Upper lobe of left lung (tissue), 6 donors: ENCODE results near the gene DFFB. TPM values are rescaled to one million over a fixed set of nuclear protein-coding genes. Genes with fewer than 3 reads are reported as not detected.
A peak's percentile ranks its signal among the peaks of the same experiment; 100 is the strongest.

Source experiments
- ATAC-seq, 2 donors: fragments of 200-7000 bp; cut with Tn5 transposase; one replicate each; pipeline ENCODE4 v1.9.1; 2022; ENCODE audit warnings: mild to moderate bottlenecking in 2 of 2, moderate library complexity in 2 of 2; ENCODE audit not compliant: low FRiP score in 2 of 2
- DNase-seq, 2 donors: peaks; one replicate each; pipeline ENCODE4 v3.0.0-alpha.2; 2019 to 2020
- H3K27ac ChIP-seq, 4 donors: fragments of 200-600 bp; sonication (generic); one replicate each; pipeline ENCODE4 v1.5.1; 2016 to 2019
- H3K27me3 ChIP-seq, 4 donors: fragments of 200-600 bp; sonication (generic); one replicate each; pipeline ENCODE4 v1.5.1; 2017 to 2019
- H3K36me3 ChIP-seq, 4 donors: fragments of 200-600 bp; sonication (generic); one replicate each; pipeline ENCODE4 v1.5.1; 2016 to 2019
- H3K4me1 ChIP-seq, 4 donors: fragments of 200-600 bp; sonication (generic); one replicate each; pipeline ENCODE4 v1.5.1; 2018 to 2019
- H3K4me3 ChIP-seq, 4 donors: fragments of 200-600 bp; sonication (generic); one replicate each; pipeline ENCODE4 v1.5.1; 2017 to 2019; ENCODE audit warnings: mild to moderate bottlenecking in 2 of 4, moderate library complexity in 1 of 4
- H3K9me3 ChIP-seq, 4 donors: fragments of 200-600 bp; sonication (generic); one replicate each; pipeline ENCODE4 v1.5.1; 2018 to 2019
- CTCF ChIP-seq, 6 experiments: fragments of 450-650 bp in 4 of 6; fragments of 200-600 bp in 2 of 6; sonication (generic) in 2 of 6; IDR thresholded peaks; one replicate each; pipeline ENCODE4 v1.5.1; 2016 to 2019; ENCODE audit warnings: antibody characterized with exemption in 6 of 6
- EP300 ChIP-seq, 4 donors: sonication (generic); formaldehyde crosslinking; IDR thresholded peaks; one replicate each; pipeline ENCODE4 v1.5.1; 2017; ENCODE audit warnings: antibody characterized with exemption in 4 of 4, control low read depth in 2 of 4
- POLR2A ChIP-seq, 4 donors: fragments of 450-650 bp; IDR thresholded peaks; one replicate each; pipeline ENCODE4 v1.5.1; 2016 to 2017; ENCODE audit warnings: antibody characterized with exemption in 4 of 4, mild to moderate bottlenecking in 2 of 4
- POLR2AphosphoS5 ChIP-seq, 2 donors: sonication (generic); formaldehyde crosslinking; IDR thresholded peaks; one replicate each; pipeline ENCODE4 v1.5.1; 2017; ENCODE audit warnings: antibody characterized with exemption in 2 of 2
- WGBS, 2 donors: methylation state at CpG; one replicate each; pipeline ENCODE4 v1.1.5; 2017 to 2018; 5-methylcytosine and 5-hydroxymethylcytosine counted together
- total RNA-seq, 6 donors: library from RNA; depleted of rRNA in 4 of 6; stranded (reverse); fragments of >200 nt in 4 of 6; gene quantifications; one replicate each; pipeline versions ENCODE4 v1.1.0 to v1.2.1, GENCODE V29; 2016 to 2021
- donor health status: DM: no; HTN: no; CAD: no; lungs with moderate emphysema.
- donor health status: DM: no; HTN: yes; CAD: no; lungs with severe emphysema.

DFFB gene
- total RNA-seq, 6 donors from 2014 or later = 7.1 to 16.8 (median 9.4) TPM

GRCh38 chr1:3871451-3871805, 14.2 kb downstream of the DFFB start:
- TF ChIP-seq CTCF (IDR thresholded peaks at IDR 0.05) (no peak), POLR2A (IDR thresholded peaks at IDR 0.05) (no peak), EP300 (IDR thresholded peaks at IDR 0.05) (no peak), POLR2AphosphoS5 (IDR thresholded peaks at IDR 0.05) (no peak)
- no peaks in the 10 kb centered on the region for H3K4me1 ChIP-seq
- H3K36me3 ChIP-seq = peaks cover 17 to 89% (median 55%) of the 10 kb centered on the region in 4 donors
- H3K27ac ChIP-seq = no peak overlapping the region
- no peak overlapping the region for H3K4me3 ChIP-seq
- 91 to 97% methylated on average over 5 to 7 of the region's 7 CpGs for WGBS, 2 donors
- ATAC-seq = no peak
- DNase-seq = no peak
- no peaks in the 10 kb centered on the region for H3K27me3 ChIP-seq
- H3K9me3 ChIP-seq = no peaks in the 10 kb centered on the region

GRCh38 chr1:3872546-3872945, 15.3 kb downstream of the DFFB start:
- no peak for DNase-seq
- no peaks in the 10 kb centered on the region for H3K9me3 ChIP-seq
- 91 to 92% methylated on average over 4 to 8 of the region's 8 CpGs for WGBS, 2 donors
- H3K4me1 ChIP-seq = no peaks in the 10 kb centered on the region
- ATAC-seq = peak in 1 of 2 donors; percentile 10
- H3K4me3 ChIP-seq = no peak overlapping the region
- TF ChIP-seq POLR2AphosphoS5 (IDR thresholded peaks at IDR 0.05) = no peak
- TF ChIP-seq EP300 (IDR thresholded peaks at IDR 0.05) = no peak
- TF ChIP-seq POLR2A (IDR thresholded peaks at IDR 0.05) = no peak
- TF ChIP-seq CTCF (IDR thresholded peaks at IDR 0.05) = no peak
- H3K27me3 ChIP-seq = no peaks in the 10 kb centered on the region
- no peak overlapping the region for H3K27ac ChIP-seq
- peaks cover 17 to 87% (median 53%) of the 10 kb centered on the region in 4 donors for H3K36me3 ChIP-seq

GRCh38 chr1:3874736-3875135, 17.5 kb downstream of the DFFB start:
- TF ChIP-seq POLR2AphosphoS5 (IDR thresholded peaks at IDR 0.05) = no peak
- TF ChIP-seq EP300 (IDR thresholded peaks at IDR 0.05) = no peak
- no peak for TF ChIP-seq CTCF (IDR thresholded peaks at IDR 0.05)
- TF ChIP-seq POLR2A (IDR thresholded peaks at IDR 0.05) = no peak
- no peak overlapping the region for H3K4me3 ChIP-seq
- peaks cover 0 to 14% (median 10%) of the 10 kb centered on the region in 4 donors for H3K9me3 ChIP-seq
- ATAC-seq (no peak), DNase-seq (no peak)
- H3K4me1 ChIP-seq = no peaks in the 10 kb centered on the region
- no peaks in the 10 kb centered on the region for H3K27me3 ChIP-seq
- 95 to 97% methylated on average over 23 of the region's 23 CpGs for WGBS, 2 donors
- peaks cover 20 to 90% (median 51%) of the 10 kb centered on the region in 4 donors for H3K36me3 ChIP-seq
- no peak overlapping the region for H3K27ac ChIP-seq

GRCh38 chr1:3876716-3877115, 19.4 kb downstream of the DFFB start:
- Histone ChIP-seq H3K36me3 (peaks cover 16 to 83% (median 45%) of the 10 kb centered on the region in 4 donors), H3K27me3 (no peaks in the 10 kb centered on the region), H3K4me1 (no peaks in the 10 kb centered on the region), H3K9me3 (peaks cover 0 to 14% (median 10%) of the 10 kb centered on the region in 4 donors), H3K4me3 (no peak overlapping the region), H3K27ac (no peak overlapping the region)
- no peak for TF ChIP-seq POLR2A (IDR thresholded peaks at IDR 0.05)
- TF ChIP-seq CTCF (IDR thresholded peaks at IDR 0.05) = no peak
- no peak for TF ChIP-seq EP300 (IDR thresholded peaks at IDR 0.05)
- no peak for TF ChIP-seq POLR2AphosphoS5 (IDR thresholded peaks at IDR 0.05)
- ATAC-seq (peak in 1 of 2 donors; percentile 30), DNase-seq (no peak)
- WGBS, 2 donors = 89 to 93% methylated on average over 11 to 16 of the region's 16 CpGs

- ATAC-seq = no peak
- no peak overlapping the region for H3K27ac ChIP-seq
- H3K4me3 ChIP-seq = no peak overlapping the region
- peaks cover 0 to 14% (median 10%) of the 10 kb centered on the region in 4 donors for H3K9me3 ChIP-seq
- no peaks in the 10 kb centered on the region for H3K4me1 ChIP-seq
- TF ChIP-seq POLR2AphosphoS5 (IDR thresholded peaks at IDR 0.05) = no peak
- no peak for TF ChIP-seq EP300 (IDR thresholded peaks at IDR 0.05)
- no peak for TF ChIP-seq POLR2A (IDR thresholded peaks at IDR 0.05)
- TF ChIP-seq CTCF (IDR thresholded peaks at IDR 0.05) = no peak
- WGBS, 2 donors = 94 to 97% methylated on average over 7 of the region's 7 CpGs
- no peak for DNase-seq
- peaks cover 9 to 70% (median 38%) of the 10 kb centered on the region in 4 donors for H3K36me3 ChIP-seq
- no peaks in the 10 kb centered on the region for H3K27me3 ChIP-seq
Measured at GRCh38 chr1:3879099-3879498, 21.8 kb downstream of the DFFB start.
